GM12892 (cell line): ENCODE measurements around the gene EML4.

ENCODE experiments used
- POLR2A ChIP-seq: IDR thresholded peaks from 2 replicates; pipeline ENCODE4 v1.6.1; 2011; ENCODE audit warnings: low read depth, low read length, control low read depth
- POLR2AphosphoS5 ChIP-seq: IDR thresholded peaks from 2 replicates; pipeline ENCODE4 v1.6.1; 2011; ENCODE audit warnings: low read depth, low read length, control low read depth
- TAF1 ChIP-seq: IDR thresholded peaks from 2 replicates; pipeline ENCODE4 v1.6.1; 2011; ENCODE audit warnings: low read depth, mild to moderate bottlenecking, control low read depth, low read length, borderline replicate concordance

- TF ChIP-seq POLR2AphosphoS5 (no peak), POLR2A (no peak), TAF1 (no peak)
These were observed 156.5 kb downstream of the EML4 start for GRCh38 chr2:42325609-42326008.
